HG03108 (cell line): Measurements from ENCODE around the gene CTU2.

Experiments used
- ATAC-seq: cut with Tn5 transposase; IDR thresholded peaks from one replicate; pipeline ENCODE4 v1.9.1; 2021; ENCODE audit warnings: moderate library complexity; ENCODE audit not compliant: unreplicated experiment

CTU2 gene

GRCh38 chr16:88726981-88727380 is 20.7 kb downstream of the CTU2 start:
- ATAC-seq: no peak

- no peak for ATAC-seq
Observed at GRCh38 chr16:88727871-88728270, 21.6 kb downstream of the CTU2 start.

GRCh38 chr16:88730632-88731607 is 24.6 kb downstream of the CTU2 start:
- no peak for ATAC-seq

GRCh38 chr16:88731699-88732098 is 25.4 kb downstream of the CTU2 start:
- no peak for ATAC-seq

- no peak for ATAC-seq
Observed at GRCh38 chr16:88732172-88732960, 26.1 kb downstream of the CTU2 start.

- no peak for ATAC-seq
Observed at GRCh38 chr16:88732961-88733294, 26.6 kb downstream of the CTU2 start.

- ATAC-seq: no peak
Observed at GRCh38 chr16:88733630-88734360, 27.5 kb downstream of the CTU2 start.

- ATAC-seq: no peak
Observed at GRCh38 chr16:88734361-88734728, 28.0 kb downstream of the CTU2 start.

- ATAC-seq: no peak
Observed at GRCh38 chr16:88735121-88735520, 28.8 kb downstream of the CTU2 start.

- no peak for ATAC-seq
Observed at GRCh38 chr16:88735616-88736015, 29.3 kb downstream of the CTU2 start.

GRCh38 chr16:88736088-88736487 is 29.8 kb downstream of the CTU2 start:
- no peak for ATAC-seq

GRCh38 chr16:88736496-88736895 is 30.2 kb downstream of the CTU2 start:
- no peak for ATAC-seq

- ATAC-seq: peak; percentile 41
Observed at GRCh38 chr16:88737298-88738150, 31.2 kb downstream of the CTU2 start.

- no peak for ATAC-seq
Observed at GRCh38 chr16:88738151-88739084, 32.1 kb downstream of the CTU2 start.

GRCh38 chr16:88739139-88739976 is 33.1 kb downstream of the CTU2 start:
- ATAC-seq: no peak

- no peak for ATAC-seq
Observed at GRCh38 chr16:88739977-88740726, 33.8 kb downstream of the CTU2 start.

- no peak for ATAC-seq
Observed at GRCh38 chr16:88740727-88741055, 34.4 kb downstream of the CTU2 start.

- ATAC-seq: no peak
Observed at GRCh38 chr16:88741368-88741767, 35.1 kb downstream of the CTU2 start.
